Neural progenitor cell (in vitro differentiated cells): ENCODE data around the gene LGR6. TPM values are rescaled to one million over a fixed set of nuclear protein-coding genes. Genes with fewer than 3 reads are reported as not detected.
A peak's percentile ranks its signal among the peaks of the same experiment; 100 is the strongest.
"Not testable (repeated sequence)": the region's sequence is repeated elsewhere in the genome, so short reads cannot be mapped to it uniquely, and the experiment has no call there.

Source experiments
- DNase-seq: peaks from one replicate; pipeline ENCODE4 v3.0.0-alpha.2; 2016; ENCODE audit warnings: low spot score
- H2AFZ ChIP-seq: fragments of 200-600 bp; sonication (generic); replicated peaks from 2 replicates; pipeline ENCODE4 v1.6.1; 2016; ENCODE audit warnings: antibody characterized with exemption
- H3F3A ChIP-seq: fragments of 200-600 bp; sonication (generic); 2 replicates; pipeline ENCODE4 v1.6.1; 2016; ENCODE audit warnings: antibody characterized with exemption, low read depth
- H3K27ac ChIP-seq: fragments of 200-600 bp; sonication (generic); 2 replicates; pipeline ENCODE4 v1.5.1; 2016; ENCODE audit warnings: mild to moderate bottlenecking
- H3K27me3 ChIP-seq: fragments of 200-600 bp; sonication (generic); 2 replicates; pipeline ENCODE4 v1.6.1; 2016; ENCODE audit warnings: mild to moderate bottlenecking, moderate library complexity
- H3K36me3 ChIP-seq: fragments of 200-600 bp; sonication (generic); 2 replicates; pipeline ENCODE4 v1.5.1; 2016
- H3K4me1 ChIP-seq: fragments of 200-600 bp; sonication (generic); 2 replicates; pipeline ENCODE4 v1.6.1; 2016; ENCODE audit warnings: mixed run types
- H3K4me2 ChIP-seq: fragments of 200-600 bp; sonication (generic); 2 replicates; pipeline ENCODE4 v1.6.1; 2016
- H3K4me3 ChIP-seq: fragments of 200-600 bp; sonication (generic); 2 replicates; pipeline ENCODE4 v1.5.1; 2016
- H3K79me2 ChIP-seq: fragments of 200-600 bp; sonication (generic); 2 replicates; pipeline ENCODE4 v1.6.1; 2016; ENCODE audit warnings: low read depth
- H3K9ac ChIP-seq: fragments of 200-600 bp; sonication (generic); 2 replicates; pipeline ENCODE4 v1.6.1; 2016
- H3K9me3 ChIP-seq: fragments of 200-600 bp; sonication (generic); 2 replicates; pipeline ENCODE4 v1.5.1; 2016; ENCODE audit warnings: low read depth
- H4K20me1 ChIP-seq: fragments of 200-600 bp; sonication (generic); 2 replicates; pipeline ENCODE4 v1.6.1; 2016; ENCODE audit warnings: low read depth
- H3K27ac Mint-ChIP-seq: 3 replicates; pipeline ENCODE4 v1.8.0; 2021; ENCODE audit warnings: mixed read lengths
- H3K27me3 Mint-ChIP-seq: 2 replicates; pipeline ENCODE4 v1.8.0; 2022; ENCODE audit warnings: low read depth, mild to moderate bottlenecking, inconsistent platforms, moderate library complexity, mixed read lengths; ENCODE audit not compliant: insufficient read depth
- H3K36me3 Mint-ChIP-seq: 3 replicates; pipeline ENCODE4 v1.8.0; 2021; ENCODE audit warnings: mixed read lengths
- H3K4me1 Mint-ChIP-seq: 3 replicates; pipeline ENCODE4 v1.8.0; 2021; ENCODE audit warnings: mixed read lengths
- H3K4me3 Mint-ChIP-seq: 3 replicates; pipeline ENCODE4 v1.8.0; 2021; ENCODE audit warnings: mild to moderate bottlenecking, moderate library complexity, mixed read lengths
- H3K9me3 Mint-ChIP-seq: 3 replicates; pipeline ENCODE4 v1.8.0; 2020; ENCODE audit warnings: mixed read lengths
- CTCF ChIP-seq: fragments of 200-600 bp; sonication (generic); IDR thresholded peaks from 2 replicates; pipeline ENCODE4 v1.5.1; 2017; ENCODE audit warnings: antibody characterized with exemption, mild to moderate bottlenecking
- EZH2 ChIP-seq: fragments of 200-600 bp; sonication (generic); IDR thresholded peaks from 2 replicates; pipeline ENCODE4 v1.6.1; 2017; ENCODE audit warnings: antibody characterized with exemption, mild to moderate bottlenecking, moderate library complexity
- EZH2phosphoT487 ChIP-seq: fragments of 200-600 bp; sonication (generic); IDR thresholded peaks from 2 replicates; pipeline ENCODE4 v1.6.1; 2017; ENCODE audit warnings: antibody characterized with exemption
- total RNA-seq: library from RNA; depleted of rRNA; stranded (reverse); fragments of >200 nt; gene quantifications from 2 replicates; pipeline ENCODE4 v1.2.3, GENCODE V29; 2015; ENCODE audit warnings: low replicate concordance

Gene LGR6
- total RNA-seq, 1 donor from 2014 or later, result not detected

DNA sequence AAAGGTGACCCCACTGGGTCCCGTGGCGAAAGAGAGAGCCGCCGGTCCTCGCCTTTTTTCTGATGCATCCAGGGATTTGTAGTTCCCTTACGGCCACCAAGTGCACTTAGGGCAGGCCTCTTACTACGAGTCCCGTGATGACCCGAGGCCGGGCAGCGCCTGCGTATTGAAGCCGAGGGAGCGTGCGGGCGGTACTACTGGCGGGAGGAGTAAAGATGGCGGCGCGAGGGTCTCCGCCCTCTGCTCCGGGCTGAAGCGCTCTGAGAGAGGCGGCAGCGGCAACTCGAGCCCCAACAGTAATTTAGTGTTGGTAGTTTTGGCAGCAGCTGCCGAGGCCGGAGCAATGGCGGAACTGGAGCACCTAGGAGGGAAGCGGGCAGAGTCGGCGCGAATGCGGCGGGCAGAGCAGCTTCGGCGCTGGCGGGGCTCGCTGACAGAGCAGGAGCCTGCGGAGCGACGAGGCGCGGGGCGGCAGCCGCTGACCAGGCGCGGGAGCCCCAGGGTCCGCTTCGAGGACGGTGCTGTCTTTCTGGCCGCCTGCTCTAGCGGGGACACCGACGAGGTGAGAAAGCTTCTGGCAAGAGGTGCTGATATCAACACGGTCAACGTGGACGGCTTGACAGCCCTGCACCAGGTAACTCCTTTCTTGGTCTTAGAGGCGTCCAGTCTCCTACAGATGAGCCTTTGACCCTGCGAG is 155.1 kb downstream of the LGR6 start, which contains the start of gene PPP1R12B:
TSS of gene PPP1R12B (plus strand) at position 191 of the 697 bp plus-strand sequence. CDS start at position 344, 153 bp downstream.
- H3K4me2 ChIP-seq, result peak within 1 kb of the TSS; percentile 73
- peak within 1 kb of the TSS; percentile 41 for H3K9ac ChIP-seq
- H2AFZ ChIP-seq, result peak within 1 kb of the TSS; percentile 90
- H3K27me3 Mint-ChIP-seq, result no peaks in the 10 kb centered on the region
- H3K4me1 ChIP-seq, result peaks cover 10% of the 10 kb centered on the region
- H3K9me3 ChIP-seq, result no peaks in the 10 kb centered on the region
- H3K4me3 Mint-ChIP-seq, result peak within 1 kb of the TSS; percentile 92
- peak; percentile 99 for DNase-seq
- H3K27ac Mint-ChIP-seq, result peak within 1 kb of the TSS; percentile 58
- H3K27ac ChIP-seq, result peak within 1 kb of the TSS; percentile 63
- H3K27me3 ChIP-seq, result no peaks in the 10 kb centered on the region
- H3F3A ChIP-seq, result peaks cover 7% of the 10 kb centered on the region
- no peaks in the 10 kb centered on the region for H3K36me3 ChIP-seq
- H3K4me1 Mint-ChIP-seq, result peaks cover 19% of the 10 kb centered on the region
- TF ChIP-seq EZH2 (no peak), EZH2phosphoT487 (no peak), CTCF (no peak)
- no peaks in the 10 kb centered on the region for H4K20me1 ChIP-seq
- no peaks in the 10 kb centered on the region for H3K9me3 Mint-ChIP-seq
- H3K36me3 Mint-ChIP-seq, result no peaks in the 10 kb centered on the region
- H3K4me3 ChIP-seq, result peak within 1 kb of the TSS; percentile 83
- H3K79me2 ChIP-seq, result peaks cover 43% of the 10 kb centered on the region

DNA sequence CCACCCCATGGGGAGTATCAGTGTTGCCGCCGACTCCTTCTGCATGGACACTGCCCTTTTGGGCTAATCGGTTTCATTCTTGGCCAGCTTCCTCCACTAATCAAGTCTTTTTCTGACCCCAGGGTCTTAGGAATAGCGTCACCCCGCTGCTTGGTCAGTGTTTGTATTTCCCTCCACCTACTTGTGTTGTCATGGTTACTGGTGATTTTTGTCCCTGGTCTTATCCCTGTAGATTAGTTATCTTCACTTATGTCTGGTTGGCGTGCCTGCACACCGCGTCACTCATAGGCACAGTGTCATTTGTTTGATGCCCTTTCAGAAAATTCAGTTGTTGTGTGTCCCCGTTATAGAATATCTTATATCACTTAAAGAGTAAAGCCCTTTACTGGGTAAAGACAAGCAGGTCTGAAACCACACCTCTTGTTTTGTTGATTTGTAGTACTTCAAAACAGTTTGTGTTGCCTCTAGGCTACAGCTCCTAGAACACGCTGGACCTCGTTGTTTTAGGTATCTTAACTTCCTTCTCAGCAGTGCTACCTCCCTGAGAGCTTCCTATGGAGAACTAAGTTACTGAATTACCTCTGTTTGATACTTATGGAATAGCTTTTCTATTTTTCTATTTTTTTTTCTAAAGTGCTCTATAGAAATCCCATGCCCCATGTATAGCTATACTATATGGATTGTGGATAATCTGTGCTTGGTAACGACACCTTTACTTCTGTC is 155.8 kb downstream of the LGR6 start:
- no peaks in the 10 kb centered on the region for H3K27me3 Mint-ChIP-seq
- no peak overlapping the region for H3K27ac ChIP-seq
- peak overlapping the region; percentile 58 for H3K27ac Mint-ChIP-seq

GRCh38 chr1:202351725-202352124 is 158.1 kb downstream of the LGR6 start:
- H4K20me1 ChIP-seq, result no peaks in the 10 kb centered on the region
- H3K36me3 ChIP-seq, result no peaks in the 10 kb centered on the region
- H3K4me2 ChIP-seq, result no peak overlapping the region
- H3K36me3 Mint-ChIP-seq, result no peaks in the 10 kb centered on the region
- H3K9me3 Mint-ChIP-seq, result no peaks in the 10 kb centered on the region
- H3K4me3 ChIP-seq, result no peak overlapping the region
- peaks cover 51% of the 10 kb centered on the region for H3K79me2 ChIP-seq
- H3K27me3 Mint-ChIP-seq, result no peaks in the 10 kb centered on the region
- H3K4me1 Mint-ChIP-seq, result peaks cover 21% of the 10 kb centered on the region
- no peak overlapping the region for H3K27ac ChIP-seq
- no peak overlapping the region for H3K9ac ChIP-seq
- no peak overlapping the region for H2AFZ ChIP-seq
- no peaks in the 10 kb centered on the region for H3K27me3 ChIP-seq
- peaks cover 10% of the 10 kb centered on the region for H3K4me1 ChIP-seq
- no peak for DNase-seq
- H3K9me3 ChIP-seq, result no peaks in the 10 kb centered on the region
- H3F3A ChIP-seq, result peaks cover 13% of the 10 kb centered on the region
- no peak overlapping the region for H3K4me3 Mint-ChIP-seq
- TF ChIP-seq CTCF (no peak), EZH2phosphoT487 (no peak), EZH2 (no peak)
- H3K27ac Mint-ChIP-seq, result no peak overlapping the region

More for the DNA sequence above, 155.8 kb downstream of the LGR6 start:
- Histone ChIP-seq H4K20me1 (no peaks in the 10 kb centered on the region), H3K79me2 (peaks cover 43% of the 10 kb centered on the region), H3K9me3 (no peaks in the 10 kb centered on the region), H2AFZ (peak overlapping the region; percentile 90), H3K9ac (peak overlapping the region; percentile 41), H3K36me3 (no peaks in the 10 kb centered on the region), H3K4me3 (peak overlapping the region; percentile 83), H3K27me3 (no peaks in the 10 kb centered on the region), H3K4me1 (peaks cover 10% of the 10 kb centered on the region), H3K4me2 (peak overlapping the region; percentile 73), H3F3A (peaks cover 7% of the 10 kb centered on the region)
- peak overlapping the region; percentile 92 for H3K4me3 Mint-ChIP-seq
- H3K9me3 Mint-ChIP-seq, result no peaks in the 10 kb centered on the region
- no peaks in the 10 kb centered on the region for H3K36me3 Mint-ChIP-seq
- TF ChIP-seq EZH2phosphoT487 (no peak), EZH2 (no peak), CTCF (no peak)
- peaks cover 21% of the 10 kb centered on the region for H3K4me1 Mint-ChIP-seq
- DNase-seq, result peak; percentile 65

- H3K36me3 ChIP-seq, H3K4me3 ChIP-seq, H3K9me3 ChIP-seq, H3K27ac Mint-ChIP-seq, H3K4me2 ChIP-seq, H3K4me3 Mint-ChIP-seq, H3K9ac ChIP-seq, H4K20me1 ChIP-seq, H3K4me1 ChIP-seq, H3K27me3 ChIP-seq, H3K9me3 Mint-ChIP-seq, DNase-seq, H3K36me3 Mint-ChIP-seq, H3K27me3 Mint-ChIP-seq, H2AFZ ChIP-seq, H3K27ac ChIP-seq: not testable (repeated sequence)
- peaks cover 19% of the 10 kb centered on the region for H3K4me1 Mint-ChIP-seq
- H3K79me2 ChIP-seq, result peaks cover 54% of the 10 kb centered on the region
- H3F3A ChIP-seq, result peaks cover 13% of the 10 kb centered on the region
Observed at GRCh38 chr1:202352583-202353197, 159.1 kb downstream of the LGR6 start.
